ENCODE data around the gene ZNF615.
"Not testable (repeated sequence)": the region's sequence is repeated elsewhere in the genome, so short reads cannot be mapped to it uniquely, and the experiment has no call there.

- TF ChIP-seq POLR2AphosphoS5 (IDR thresholded peaks at IDR 0.05; ENCODE audit: low read depth, low read length); JUND (IDR thresholded peaks at IDR 0.05); EZH2phosphoT487 (IDR thresholded peaks at IDR 0.05; ENCODE audit: borderline replicate concordance); ZNF274 (IDR thresholded peaks at IDR 0.05; ENCODE audit: low read depth, low read length); RAD21 (IDR thresholded peaks at IDR 0.05; ENCODE audit: low read depth); MAX (IDR thresholded peaks at IDR 0.05); CEBPB (IDR thresholded peaks at IDR 0.05; ENCODE audit: low read depth): not testable (repeated sequence)
- TF ChIP-seq, protein P1, sequence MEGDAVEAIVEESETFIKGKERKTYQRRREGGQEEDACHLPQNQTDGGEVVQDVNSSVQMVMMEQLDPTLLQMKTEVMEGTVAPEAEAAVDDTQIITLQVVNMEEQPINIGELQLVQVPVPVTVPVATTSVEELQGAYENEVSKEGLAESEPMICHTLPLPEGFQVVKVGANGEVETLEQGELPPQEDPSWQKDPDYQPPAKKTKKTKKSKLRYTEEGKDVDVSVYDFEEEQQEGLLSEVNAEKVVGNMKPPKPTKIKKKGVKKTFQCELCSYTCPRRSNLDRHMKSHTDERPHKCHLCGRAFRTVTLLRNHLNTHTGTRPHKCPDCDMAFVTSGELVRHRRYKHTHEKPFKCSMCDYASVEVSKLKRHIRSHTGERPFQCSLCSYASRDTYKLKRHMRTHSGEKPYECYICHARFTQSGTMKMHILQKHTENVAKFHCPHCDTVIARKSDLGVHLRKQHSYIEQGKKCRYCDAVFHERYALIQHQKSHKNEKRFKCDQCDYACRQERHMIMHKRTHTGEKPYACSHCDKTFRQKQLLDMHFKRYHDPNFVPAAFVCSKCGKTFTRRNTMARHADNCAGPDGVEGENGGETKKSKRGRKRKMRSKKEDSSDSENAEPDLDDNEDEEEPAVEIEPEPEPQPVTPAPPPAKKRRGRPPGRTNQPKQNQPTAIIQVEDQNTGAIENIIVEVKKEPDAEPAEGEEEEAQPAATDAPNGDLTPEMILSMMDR (IDR thresholded peaks at IDR 0.05 in 2 of 3, conservative IDR thresholded peaks at IDR 0.05 in 1 of 3; ENCODE audit: borderline replicate concordance in 1 of 3, insufficient read depth in 1 of 3, low read depth in 2 of 3, low read length in 2 of 3) = not testable (repeated sequence)
- TF ChIP-seq, protein P2, sequence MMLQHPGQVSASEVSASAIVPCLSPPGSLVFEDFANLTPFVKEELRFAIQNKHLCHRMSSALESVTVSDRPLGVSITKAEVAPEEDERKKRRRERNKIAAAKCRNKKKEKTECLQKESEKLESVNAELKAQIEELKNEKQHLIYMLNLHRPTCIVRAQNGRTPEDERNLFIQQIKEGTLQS (IDR thresholded peaks at IDR 0.05) = not testable (repeated sequence)
- TF ChIP-seq, protein P3, sequence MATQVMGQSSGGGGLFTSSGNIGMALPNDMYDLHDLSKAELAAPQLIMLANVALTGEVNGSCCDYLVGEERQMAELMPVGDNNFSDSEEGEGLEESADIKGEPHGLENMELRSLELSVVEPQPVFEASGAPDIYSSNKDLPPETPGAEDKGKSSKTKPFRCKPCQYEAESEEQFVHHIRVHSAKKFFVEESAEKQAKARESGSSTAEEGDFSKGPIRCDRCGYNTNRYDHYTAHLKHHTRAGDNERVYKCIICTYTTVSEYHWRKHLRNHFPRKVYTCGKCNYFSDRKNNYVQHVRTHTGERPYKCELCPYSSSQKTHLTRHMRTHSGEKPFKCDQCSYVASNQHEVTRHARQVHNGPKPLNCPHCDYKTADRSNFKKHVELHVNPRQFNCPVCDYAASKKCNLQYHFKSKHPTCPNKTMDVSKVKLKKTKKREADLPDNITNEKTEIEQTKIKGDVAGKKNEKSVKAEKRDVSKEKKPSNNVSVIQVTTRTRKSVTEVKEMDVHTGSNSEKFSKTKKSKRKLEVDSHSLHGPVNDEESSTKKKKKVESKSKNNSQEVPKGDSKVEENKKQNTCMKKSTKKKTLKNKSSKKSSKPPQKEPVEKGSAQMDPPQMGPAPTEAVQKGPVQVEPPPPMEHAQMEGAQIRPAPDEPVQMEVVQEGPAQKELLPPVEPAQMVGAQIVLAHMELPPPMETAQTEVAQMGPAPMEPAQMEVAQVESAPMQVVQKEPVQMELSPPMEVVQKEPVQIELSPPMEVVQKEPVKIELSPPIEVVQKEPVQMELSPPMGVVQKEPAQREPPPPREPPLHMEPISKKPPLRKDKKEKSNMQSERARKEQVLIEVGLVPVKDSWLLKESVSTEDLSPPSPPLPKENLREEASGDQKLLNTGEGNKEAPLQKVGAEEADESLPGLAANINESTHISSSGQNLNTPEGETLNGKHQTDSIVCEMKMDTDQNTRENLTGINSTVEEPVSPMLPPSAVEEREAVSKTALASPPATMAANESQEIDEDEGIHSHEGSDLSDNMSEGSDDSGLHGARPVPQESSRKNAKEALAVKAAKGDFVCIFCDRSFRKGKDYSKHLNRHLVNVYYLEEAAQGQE (IDR thresholded peaks at IDR 0.05; ENCODE audit: low read depth) = not testable (repeated sequence)
Measured at GRCh38 chr19:52024478-52024877, 16.5 kb upstream of the ZNF615 start.

Data from HCT116 (cell line).